ENCODE results near the gene PPIP5K2. TPM values are rescaled to one million over a fixed set of nuclear protein-coding genes. Genes with fewer than 3 reads are reported as not detected.
A peak's percentile ranks its signal among the peaks of the same experiment; 100 is the strongest.
"Not testable (repeated sequence)": the region's sequence is repeated elsewhere in the genome, so short reads cannot be mapped to it uniquely, and the experiment has no call there.

Gene PPIP5K2
- total RNA-seq = 10 to 100 TPM; 53.3 to 79.8 (median 68.5) TPM
- polyA plus RNA-seq = 10 to 100 TPM; 22.3 to 29.7 (median 23.8) TPM
- long read RNA-seq, donor 1, partial matches to known transcripts = 12 of 13 reads
- long read RNA-seq, donor 1, other reads (novel, unspliced or antisense) = 0 of 13 reads
- long read RNA-seq, donor 2, partial matches to known transcripts = 6 of 7 reads
- long read RNA-seq, donor 2, other reads (novel, unspliced or antisense) = 0 of 7 reads

GRCh38 chr5:103119765-103120606 is at the start of gene PPIP5K2, which contains the start of gene GIN1:
PPIP5K2 (plus strand) TSS chr5:103120301; CDS start chr5:103129590, 9,289 bp downstream.
GIN1 (minus strand) TSS chr5:103120138; CDS start chr5:103108707, 11,431 bp downstream.
- H3K4me3 ChIP-seq = peak within 1 kb of the TSS; percentile 76 to 86 (median 82)
- H3K27ac ChIP-seq = peak within 1 kb of the TSS; percentile 89 to 98 (median 96)
- H3K4me1 ChIP-seq = peaks cover 18 to 69% (median 40%) of the 10 kb centered on the region in 6 donors
- TF ChIP-seq, protein P1, sequence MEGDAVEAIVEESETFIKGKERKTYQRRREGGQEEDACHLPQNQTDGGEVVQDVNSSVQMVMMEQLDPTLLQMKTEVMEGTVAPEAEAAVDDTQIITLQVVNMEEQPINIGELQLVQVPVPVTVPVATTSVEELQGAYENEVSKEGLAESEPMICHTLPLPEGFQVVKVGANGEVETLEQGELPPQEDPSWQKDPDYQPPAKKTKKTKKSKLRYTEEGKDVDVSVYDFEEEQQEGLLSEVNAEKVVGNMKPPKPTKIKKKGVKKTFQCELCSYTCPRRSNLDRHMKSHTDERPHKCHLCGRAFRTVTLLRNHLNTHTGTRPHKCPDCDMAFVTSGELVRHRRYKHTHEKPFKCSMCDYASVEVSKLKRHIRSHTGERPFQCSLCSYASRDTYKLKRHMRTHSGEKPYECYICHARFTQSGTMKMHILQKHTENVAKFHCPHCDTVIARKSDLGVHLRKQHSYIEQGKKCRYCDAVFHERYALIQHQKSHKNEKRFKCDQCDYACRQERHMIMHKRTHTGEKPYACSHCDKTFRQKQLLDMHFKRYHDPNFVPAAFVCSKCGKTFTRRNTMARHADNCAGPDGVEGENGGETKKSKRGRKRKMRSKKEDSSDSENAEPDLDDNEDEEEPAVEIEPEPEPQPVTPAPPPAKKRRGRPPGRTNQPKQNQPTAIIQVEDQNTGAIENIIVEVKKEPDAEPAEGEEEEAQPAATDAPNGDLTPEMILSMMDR (IDR thresholded peaks at IDR 0.05 in 8 of 11, conservative IDR thresholded peaks at IDR 0.05 in 3 of 11) = peak in 6 of 11 experiments; percentile 12 to 45 (median 32)
- TF ChIP-seq POLR2A (IDR thresholded peaks at IDR 0.05) (peak in 2 of 3 donors; percentile 77 to 88), POLR2AphosphoS5 (IDR thresholded peaks at IDR 0.05) (peak; percentile 64 to 91 (median 90))
- intact Hi-C loops (cut with DNase I; ENCODE audit: low total_unique reads) = loop anchor here (10.0 kb wide), 1 partner anchor 355 kb away; no protein-coding TSS in a partner anchor
- no peaks in the 10 kb centered on the region for H3K9me3 ChIP-seq
- H3K27me3 ChIP-seq (replicated peaks in 1 of 7) = no peaks in the 10 kb centered on the region
- no peaks in the 10 kb centered on the region for H3K36me3 ChIP-seq
- WGBS, 5 donors = 0 to 1% (median 0%) methylated on average over 43 to 46 of the region's 46 CpGs
- DNase-seq = peak; percentile 98

- H3K27ac ChIP-seq; H3K36me3 ChIP-seq; intact Hi-C loops (cut with DNase I; ENCODE audit: low total_unique reads); H3K4me1 ChIP-seq; H3K4me3 ChIP-seq; H3K27me3 ChIP-seq (replicated peaks in 1 of 7); DNase-seq: not testable (repeated sequence)
- H3K9me3 ChIP-seq = peaks cover 0 to 63% (median 58%) of the 10 kb centered on the region in 8 donors
- WGBS, 5 donors = 59 to 87% (median 80%) methylated on average over 4 of the region's 4 CpGs
Observed at GRCh38 chr5:103073500-103073899, 46.6 kb upstream of the PPIP5K2 start.

GRCh38 chr5:103075442-103075841 is 44.7 kb upstream of the PPIP5K2 start:
- intact Hi-C loops (cut with DNase I; ENCODE audit: low total_unique reads) = no loop called here
- Histone ChIP-seq H3K27ac (no peak overlapping the region), H3K36me3 (no peaks in the 10 kb centered on the region), H3K4me1 (no peaks in the 10 kb centered on the region), H3K27me3 (replicated peaks in 1 of 7) (no peaks in the 10 kb centered on the region), H3K4me3 (no peak overlapping the region), H3K9me3 (peaks cover 0 to 82% (median 77%) of the 10 kb centered on the region in 8 donors)
- no peak for DNase-seq
- 88 to 98% (median 92%) methylated on average over 4 of the region's 4 CpGs for WGBS, 5 donors
- TF ChIP-seq POLR2AphosphoS5 (IDR thresholded peaks at IDR 0.05) (no peak), POLR2A (IDR thresholded peaks at IDR 0.05) (no peak)
- TF ChIP-seq, protein P1 (IDR thresholded peaks at IDR 0.05 in 8 of 11, conservative IDR thresholded peaks at IDR 0.05 in 3 of 11) = no peak

GRCh38 chr5:103079796-103080195 is 40.3 kb upstream of the PPIP5K2 start:
- TF ChIP-seq POLR2A (IDR thresholded peaks at IDR 0.05) (no peak), POLR2AphosphoS5 (IDR thresholded peaks at IDR 0.05) (no peak)
- TF ChIP-seq, protein P1 (IDR thresholded peaks at IDR 0.05 in 8 of 11, conservative IDR thresholded peaks at IDR 0.05 in 3 of 11) = no peak
- H3K4me1 ChIP-seq = no peaks in the 10 kb centered on the region
- intact Hi-C loops (cut with DNase I; ENCODE audit: low total_unique reads) = no loop called here
- WGBS, 5 donors = 74 to 96% (median 87%) methylated on average over 3 to 4 of the region's 4 CpGs
- H3K4me3 ChIP-seq = no peak overlapping the region
- no peaks in the 10 kb centered on the region for H3K27me3 ChIP-seq (replicated peaks in 1 of 7)
- peaks cover 0 to 6% (median 3%) of the 10 kb centered on the region in 6 donors for H3K36me3 ChIP-seq
- H3K9me3 ChIP-seq = peaks cover 3 to 100% (median 100%) of the 10 kb centered on the region in 8 donors
- no peak overlapping the region for H3K27ac ChIP-seq
- DNase-seq = no peak

All from spleen (tissue), 13 donors.